GM23248 (cell line): ENCODE measurements around the gene ARAP2. TPM values are rescaled to one million over a fixed set of nuclear protein-coding genes. Genes with fewer than 3 reads are reported as not detected.

ENCODE experiments used
- DNase-seq: peaks from one replicate; pipeline ENCODE4 v3.0.0-alpha.2; 2015
- H2AFZ ChIP-seq: fragments of 200-600 bp; sonication (generic); 2 replicates; pipeline ENCODE4 v1.6.1; 2016; ENCODE audit warnings: antibody characterized with exemption
- H3F3A ChIP-seq: fragments of 200-600 bp; sonication (generic); 2 replicates; pipeline ENCODE4 v1.6.1; 2016; ENCODE audit warnings: mild to moderate bottlenecking, antibody characterized with exemption, mixed run types; ENCODE audit not compliant: insufficient read depth
- H3K27ac ChIP-seq: fragments of 200-600 bp; sonication (generic); 2 replicates; pipeline ENCODE4 v1.5.1; 2016; ENCODE audit warnings: mild to moderate bottlenecking
- H3K27me3 ChIP-seq: fragments of 200-600 bp; sonication (generic); replicated peaks from 2 replicates; pipeline ENCODE4 v1.6.1; 2016; ENCODE audit warnings: mild to moderate bottlenecking; ENCODE audit not compliant: insufficient read depth
- H3K36me3 ChIP-seq: fragments of 200-600 bp; sonication (generic); 2 replicates; pipeline ENCODE4 v1.6.1; 2016; ENCODE audit warnings: low read depth, mild to moderate bottlenecking
- H3K4me1 ChIP-seq: fragments of 200-600 bp; sonication (generic); 2 replicates; pipeline ENCODE4 v1.6.1; 2016; ENCODE audit warnings: mild to moderate bottlenecking; ENCODE audit not compliant: insufficient read depth
- H3K4me2 ChIP-seq: fragments of 200-600 bp; sonication (generic); one replicate; pipeline ENCODE4 v1.6.1; 2016; ENCODE audit warnings: mild to moderate bottlenecking; ENCODE audit not compliant: unreplicated experiment
- H3K4me3 ChIP-seq: fragments of 200-600 bp; sonication (generic); 2 replicates; pipeline ENCODE4 v1.5.1; 2016; ENCODE audit warnings: mild to moderate bottlenecking
- H3K79me2 ChIP-seq: fragments of 200-600 bp; sonication (generic); 2 replicates; pipeline ENCODE4 v1.6.1; 2016; ENCODE audit warnings: mild to moderate bottlenecking; ENCODE audit not compliant: insufficient read depth
- H3K9ac ChIP-seq: fragments of 200-600 bp; sonication (generic); 2 replicates; pipeline ENCODE4 v1.6.1; 2016; ENCODE audit warnings: mild to moderate bottlenecking
- H3K9me2 ChIP-seq: fragments of 200-600 bp; sonication (generic); 2 replicates; pipeline ENCODE4 v1.6.1; 2016; ENCODE audit warnings: mixed run types, mild to moderate bottlenecking, moderate library complexity; ENCODE audit not compliant: insufficient read depth
- H3K9me3 ChIP-seq: fragments of 200-600 bp; sonication (generic); one replicate; pipeline ENCODE4 v1.6.1; 2017; ENCODE audit warnings: low read depth
- H4K20me1 ChIP-seq: fragments of 200-600 bp; sonication (generic); 2 replicates; pipeline ENCODE4 v1.6.0; 2016; ENCODE audit not compliant: insufficient read depth
- EZH2 ChIP-seq: fragments of 200-600 bp; sonication (generic); IDR thresholded peaks from 2 replicates; pipeline ENCODE4 v1.6.1; 2018; ENCODE audit warnings: antibody characterized with exemption, mild to moderate bottlenecking; ENCODE audit not compliant: insufficient read depth, poor library complexity, severe bottlenecking
- EZH2phosphoT487 ChIP-seq: fragments of 200-600 bp; sonication (generic); IDR thresholded peaks from 2 replicates; pipeline ENCODE4 v1.6.1; 2018; ENCODE audit warnings: antibody characterized with exemption, moderate library complexity, mild to moderate bottlenecking, low read depth; ENCODE audit not compliant: insufficient read depth
- WGBS, 2 experiments: methylation state at CpG; one replicate each; pipeline ENCODE4 v1.1.6; 2015 to 2017; ENCODE audit warnings: low lambda C conversion rate in 2 of 2, low coverage in 1 of 2; ENCODE audit errors: missing lambda C conversion rate in 2 of 2; 5-methylcytosine and 5-hydroxymethylcytosine counted together
- in situ Hi-C: fragments of 300-500 bp; cut with MboI; formaldehyde crosslinking; loops from 2 replicates; pipeline ENCODE4 v1.15.0; 2020
- polyA plus RNA-seq: library from polyadenylated mRNA; unstranded; fragments of >200 nt; fragmentation: Nextera tagmentation; extraction: Ambion mirVana; gene quantifications from 2 replicates; pipeline ENCODE4 v1.2.1, GENCODE V29; 2016
- total RNA-seq: library from RNA; depleted of rRNA; stranded (reverse); fragments of >200 nt; shearing (Covaris generic); gene quantifications from 2 replicates; pipeline ENCODE4 v1.2.3, GENCODE V29; 2014

The ARAP2 gene
- total and polyA plus RNA-seq, 2 experiments from 2014 or later = not detected

- H2AFZ ChIP-seq = no peak overlapping the region
- no peaks in the 10 kb centered on the region for H3K4me1 ChIP-seq
- no peaks in the 10 kb centered on the region for H4K20me1 ChIP-seq
- DNase-seq = no peak
- no peaks in the 10 kb centered on the region for H3K27me3 ChIP-seq
- no peak overlapping the region for H3K9ac ChIP-seq
- TF ChIP-seq EZH2 (no peak), EZH2phosphoT487 (no peak)
- no peaks in the 10 kb centered on the region for H3K79me2 ChIP-seq
- in situ Hi-C loops = no loop called here
- WGBS, 2 experiments = 8 to 12% methylated on average over 2 of the region's 2 CpGs
- no peak overlapping the region for H3K4me3 ChIP-seq
- H3K4me2 ChIP-seq = no peak overlapping the region
- no peaks in the 10 kb centered on the region for H3K9me3 ChIP-seq
- H3K27ac ChIP-seq = no peak overlapping the region
- no peaks in the 10 kb centered on the region for H3K36me3 ChIP-seq
- no peaks in the 10 kb centered on the region for H3K9me2 ChIP-seq
- H3F3A ChIP-seq = no peaks in the 10 kb centered on the region
These were observed 23.4 kb upstream of the ARAP2 start for GRCh38 chr4:36267486-36268268.

GRCh38 chr4:36264207-36264826, 20.0 kb upstream of the ARAP2 start:
- no peaks in the 10 kb centered on the region for H3K79me2 ChIP-seq
- in situ Hi-C loops = no loop called here
- H3K4me2 ChIP-seq = no peak overlapping the region

GRCh38 chr4:36260731-36261130, 16.4 kb upstream of the ARAP2 start:
- TF ChIP-seq EZH2 (no peak), EZH2phosphoT487 (no peak)
- Histone ChIP-seq H3K4me2 (no peak overlapping the region), H3K36me3 (no peaks in the 10 kb centered on the region), H3K27ac (no peak overlapping the region), H3K4me1 (no peaks in the 10 kb centered on the region), H3K9me2 (no peaks in the 10 kb centered on the region), H2AFZ (no peak overlapping the region), H3K79me2 (no peaks in the 10 kb centered on the region), H3F3A (no peaks in the 10 kb centered on the region), H3K4me3 (no peak overlapping the region), H3K9me3 (no peaks in the 10 kb centered on the region), H3K9ac (no peak overlapping the region), H4K20me1 (no peaks in the 10 kb centered on the region), H3K27me3 (no peaks in the 10 kb centered on the region)
- no peak for DNase-seq
- 11 to 13% methylated on average over 5 of the region's 5 CpGs for WGBS, 2 experiments
- in situ Hi-C loops = no loop called here

More at GRCh38 chr4:36264207-36264826, 20.0 kb upstream of the ARAP2 start:
- Histone ChIP-seq H3K27me3 (no peaks in the 10 kb centered on the region), H3F3A (no peaks in the 10 kb centered on the region), H3K9me2 (no peaks in the 10 kb centered on the region), H3K4me1 (no peaks in the 10 kb centered on the region), H2AFZ (no peak overlapping the region), H3K4me3 (no peak overlapping the region), H3K9ac (no peak overlapping the region), H3K27ac (no peak overlapping the region), H4K20me1 (no peaks in the 10 kb centered on the region), H3K36me3 (no peaks in the 10 kb centered on the region), H3K9me3 (no peaks in the 10 kb centered on the region)
- TF ChIP-seq EZH2 (no peak), EZH2phosphoT487 (no peak)
- DNase-seq = no peak
- 36 to 40% methylated on average over 2 of the region's 2 CpGs for WGBS, 2 experiments

GRCh38 chr4:36256398-36256891, 12.1 kb upstream of the ARAP2 start:
- DNase-seq = no peak

More at GRCh38 chr4:36256398-36256891, 12.1 kb upstream of the ARAP2 start:
- H2AFZ ChIP-seq = no peak overlapping the region
- no peaks in the 10 kb centered on the region for H3F3A ChIP-seq
- no peaks in the 10 kb centered on the region for H3K9me3 ChIP-seq
- no peaks in the 10 kb centered on the region for H3K27me3 ChIP-seq
- H3K79me2 ChIP-seq = no peaks in the 10 kb centered on the region
- in situ Hi-C loops = no loop called here
- no peaks in the 10 kb centered on the region for H4K20me1 ChIP-seq
- H3K4me3 ChIP-seq = no peak overlapping the region
- no peak overlapping the region for H3K9ac ChIP-seq
- WGBS, 2 experiments = 40 to 44% methylated on average over 6 of the region's 6 CpGs
- H3K9me2 ChIP-seq = no peaks in the 10 kb centered on the region
- no peaks in the 10 kb centered on the region for H3K4me1 ChIP-seq
- H3K27ac ChIP-seq = no peak overlapping the region
- TF ChIP-seq EZH2 (no peak), EZH2phosphoT487 (no peak)
- H3K36me3 ChIP-seq = no peaks in the 10 kb centered on the region
- H3K4me2 ChIP-seq = no peak overlapping the region
